Measurements from ENCODE around the gene TAOK1.

Gene TAOK1

DNA sequence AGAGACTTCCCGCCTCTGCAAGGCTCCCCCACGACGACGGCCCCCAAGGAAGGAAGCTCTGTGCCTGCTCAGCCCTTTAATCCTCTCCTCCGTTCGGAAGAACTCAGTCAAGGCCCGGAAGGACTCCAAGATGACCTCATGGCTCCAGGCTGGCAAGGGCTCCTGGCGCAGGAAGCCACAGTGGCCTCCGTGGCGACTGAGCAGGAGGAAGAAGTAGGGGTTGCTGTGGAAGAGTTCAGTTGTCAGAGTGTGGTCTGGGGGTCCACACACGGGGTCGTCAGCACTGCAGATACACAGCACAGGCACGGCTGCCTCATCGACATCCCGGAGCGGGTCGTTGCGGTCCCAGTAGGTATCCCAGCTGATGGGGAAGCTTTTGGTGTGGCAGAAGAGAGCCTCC lies 172.5 kb downstream of the TAOK1 start:
- Mint-ChIP-seq H3K4me1 (ENCODE audit: low read depth) (peaks cover 12% of the 10 kb centered on the region), H3K36me3 (peaks cover 3% of the 10 kb centered on the region), H3K9me3 (ENCODE audit: low read depth) (no peaks in the 10 kb centered on the region), H3K27me3 (no peaks in the 10 kb centered on the region), H3K4me3 (no peak overlapping the region), H3K27ac (no peak overlapping the region)

DNA sequence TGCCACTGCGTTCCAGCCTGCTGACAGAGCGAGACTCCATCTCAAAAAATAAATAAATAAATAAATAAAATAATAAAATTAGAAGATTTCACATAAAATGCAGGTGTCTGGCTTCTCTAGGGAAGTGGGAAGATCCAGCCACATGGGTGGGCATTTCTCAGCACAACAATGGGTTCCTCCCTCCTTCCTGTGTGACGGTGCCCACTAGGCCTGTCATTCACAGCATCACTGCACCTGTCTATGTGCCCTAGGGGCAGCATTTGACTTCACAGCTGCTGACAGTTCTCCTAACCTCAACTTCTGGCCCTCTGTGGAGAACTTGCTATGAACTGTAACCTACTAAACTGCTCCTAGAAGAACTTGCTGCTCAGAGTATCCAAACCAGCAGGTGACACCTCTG lies 173.7 kb downstream of the TAOK1 start:
- H3K9me3 Mint-ChIP-seq (ENCODE audit: low read depth) = no peaks in the 10 kb centered on the region
- H3K4me3 Mint-ChIP-seq = peak overlapping the region; percentile 32
- H3K4me1 Mint-ChIP-seq (ENCODE audit: low read depth) = peaks cover 14% of the 10 kb centered on the region
- H3K36me3 Mint-ChIP-seq = peaks cover 3% of the 10 kb centered on the region
- no peak overlapping the region for H3K27ac Mint-ChIP-seq
- no peaks in the 10 kb centered on the region for H3K27me3 Mint-ChIP-seq

- Mint-ChIP-seq H3K4me1 (ENCODE audit: low read depth) (peaks cover 23% of the 10 kb centered on the region), H3K36me3 (peaks cover 3% of the 10 kb centered on the region), H3K9me3 (ENCODE audit: low read depth) (no peaks in the 10 kb centered on the region), H3K27me3 (no peaks in the 10 kb centered on the region), H3K4me3 (peak overlapping the region; percentile 86), H3K27ac (peak overlapping the region; percentile 58)
Measured at GRCh38 chr17:29565643-29566472, 175.7 kb downstream of the TAOK1 start.

- peak within 1 kb of the TSS; percentile 94 for H3K4me3 Mint-ChIP-seq
- H3K27ac Mint-ChIP-seq = peak within 1 kb of the TSS; percentile 95
- peaks cover 3% of the 10 kb centered on the region for H3K36me3 Mint-ChIP-seq
- H3K4me1 Mint-ChIP-seq (ENCODE audit: low read depth) = peaks cover 24% of the 10 kb centered on the region
- H3K9me3 Mint-ChIP-seq (ENCODE audit: low read depth) = no peaks in the 10 kb centered on the region
- no peaks in the 10 kb centered on the region for H3K27me3 Mint-ChIP-seq
Measured at GRCh38 chr17:29566473-29567303, 176.5 kb downstream of the TAOK1 start, which contains the start of gene ABHD15. TSS of gene ABHD15 (minus strand) at chr17:29567037. CDS start at chr17:29566966, 71 bp downstream.

DNA sequence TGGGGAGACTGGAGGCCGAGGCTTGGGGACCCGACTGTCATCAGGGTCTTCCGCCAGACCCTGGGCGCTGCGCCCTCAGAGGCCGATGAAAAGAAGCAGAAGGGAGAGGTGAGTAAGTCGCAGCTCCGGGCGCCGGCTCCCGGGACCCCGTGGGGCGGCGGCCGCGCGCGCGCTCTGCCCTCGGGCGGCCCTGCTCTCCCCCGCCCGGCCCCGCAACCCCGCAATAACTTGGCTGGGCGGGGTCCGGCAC lies 177.1 kb downstream of the TAOK1 start:
- Mint-ChIP-seq H3K27ac (no peak overlapping the region), H3K9me3 (ENCODE audit: low read depth) (no peaks in the 10 kb centered on the region), H3K4me3 (peak overlapping the region; percentile 87), H3K27me3 (no peaks in the 10 kb centered on the region), H3K36me3 (peaks cover 3% of the 10 kb centered on the region), H3K4me1 (ENCODE audit: low read depth) (peaks cover 24% of the 10 kb centered on the region)

GRCh38 chr17:29567554-29568330 lies 177.6 kb downstream of the TAOK1 start:
- Mint-ChIP-seq H3K4me3 (peak overlapping the region; percentile 94), H3K4me1 (ENCODE audit: low read depth) (peaks cover 24% of the 10 kb centered on the region), H3K9me3 (ENCODE audit: low read depth) (no peaks in the 10 kb centered on the region), H3K27ac (peak overlapping the region; percentile 95), H3K36me3 (peaks cover 3% of the 10 kb centered on the region), H3K27me3 (no peaks in the 10 kb centered on the region)

DNA sequence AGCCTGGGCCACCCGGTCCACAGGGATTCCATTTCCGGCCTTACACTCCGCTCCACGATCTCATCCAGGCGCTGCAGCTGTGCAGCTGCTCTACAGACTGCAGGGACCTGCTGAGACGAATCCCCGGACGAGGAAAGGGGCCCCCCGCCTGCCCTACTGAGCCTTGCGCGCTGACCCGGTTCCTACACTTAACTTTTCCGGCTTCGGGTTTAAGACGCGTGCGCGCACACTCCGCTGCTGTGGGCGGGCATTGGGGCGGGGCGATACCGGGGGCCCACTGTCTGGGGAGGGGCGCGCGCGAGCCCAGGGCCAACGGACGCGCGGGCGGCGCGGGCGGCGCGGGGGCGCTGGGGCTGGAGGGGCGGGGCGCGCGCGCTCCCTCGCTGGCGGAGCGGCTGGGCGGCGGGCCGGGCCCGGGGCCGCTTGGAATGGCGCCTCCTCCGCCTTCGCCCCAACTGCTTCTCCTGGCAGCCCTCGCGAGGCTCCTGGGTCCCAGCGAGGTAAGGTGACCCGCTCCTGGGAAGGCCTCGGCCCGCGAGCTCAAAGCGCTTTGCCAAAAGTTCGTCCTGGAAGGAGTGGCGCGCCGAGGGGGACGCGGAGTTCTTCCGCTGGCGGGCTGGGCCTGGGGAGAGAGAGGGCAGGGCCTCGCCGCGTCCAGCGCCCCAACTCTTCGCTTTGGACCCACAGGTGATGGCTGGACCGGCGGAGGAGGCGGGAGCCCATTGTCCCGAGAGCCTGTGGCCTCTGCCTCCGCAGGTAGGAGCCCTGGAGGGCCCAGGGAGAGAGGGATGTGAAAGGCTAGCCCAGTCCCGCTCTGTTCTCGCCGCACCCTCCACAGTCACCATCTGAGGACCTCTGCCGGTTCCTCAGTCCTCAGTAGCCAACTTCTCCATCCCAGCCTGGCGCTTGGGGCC lies 178.4 kb downstream of the TAOK1 start, which contains the start of gene TP53I13:
TSS of gene TP53I13 (plus strand) at position 371 of the 914 bp plus-strand sequence. CDS start at position 429, 58 bp downstream.
- Mint-ChIP-seq H3K9me3 (ENCODE audit: low read depth) (no peaks in the 10 kb centered on the region), H3K4me1 (ENCODE audit: low read depth) (peaks cover 29% of the 10 kb centered on the region), H3K36me3 (peaks cover 3% of the 10 kb centered on the region), H3K4me3 (peak within 1 kb of the TSS; percentile 94), H3K27ac (peak within 1 kb of the TSS; percentile 95), H3K27me3 (no peaks in the 10 kb centered on the region)

- H3K4me3 Mint-ChIP-seq = peak overlapping the region; percentile 87
- H3K4me1 Mint-ChIP-seq (ENCODE audit: low read depth) = peaks cover 24% of the 10 kb centered on the region
- H3K36me3 Mint-ChIP-seq = no peaks in the 10 kb centered on the region
- H3K9me3 Mint-ChIP-seq (ENCODE audit: low read depth) = no peaks in the 10 kb centered on the region
- peak overlapping the region; percentile 77 for H3K27ac Mint-ChIP-seq
- H3K27me3 Mint-ChIP-seq = no peaks in the 10 kb centered on the region
Measured at GRCh38 chr17:29569245-29569950, 179.2 kb downstream of the TAOK1 start.

- Mint-ChIP-seq H3K4me1 (ENCODE audit: low read depth) (peaks cover 23% of the 10 kb centered on the region), H3K27ac (no peak overlapping the region), H3K36me3 (no peaks in the 10 kb centered on the region), H3K4me3 (peak overlapping the region; percentile 34), H3K9me3 (ENCODE audit: low read depth) (no peaks in the 10 kb centered on the region), H3K27me3 (no peaks in the 10 kb centered on the region)
Measured at GRCh38 chr17:29570521-29570920, 180.4 kb downstream of the TAOK1 start.

GRCh38 chr17:29571486-29571882 lies 181.3 kb downstream of the TAOK1 start:
- Mint-ChIP-seq H3K27ac (no peak overlapping the region), H3K4me3 (no peak overlapping the region), H3K27me3 (no peaks in the 10 kb centered on the region), H3K36me3 (no peaks in the 10 kb centered on the region), H3K9me3 (ENCODE audit: low read depth) (no peaks in the 10 kb centered on the region), H3K4me1 (ENCODE audit: low read depth) (peaks cover 17% of the 10 kb centered on the region)

DNA sequence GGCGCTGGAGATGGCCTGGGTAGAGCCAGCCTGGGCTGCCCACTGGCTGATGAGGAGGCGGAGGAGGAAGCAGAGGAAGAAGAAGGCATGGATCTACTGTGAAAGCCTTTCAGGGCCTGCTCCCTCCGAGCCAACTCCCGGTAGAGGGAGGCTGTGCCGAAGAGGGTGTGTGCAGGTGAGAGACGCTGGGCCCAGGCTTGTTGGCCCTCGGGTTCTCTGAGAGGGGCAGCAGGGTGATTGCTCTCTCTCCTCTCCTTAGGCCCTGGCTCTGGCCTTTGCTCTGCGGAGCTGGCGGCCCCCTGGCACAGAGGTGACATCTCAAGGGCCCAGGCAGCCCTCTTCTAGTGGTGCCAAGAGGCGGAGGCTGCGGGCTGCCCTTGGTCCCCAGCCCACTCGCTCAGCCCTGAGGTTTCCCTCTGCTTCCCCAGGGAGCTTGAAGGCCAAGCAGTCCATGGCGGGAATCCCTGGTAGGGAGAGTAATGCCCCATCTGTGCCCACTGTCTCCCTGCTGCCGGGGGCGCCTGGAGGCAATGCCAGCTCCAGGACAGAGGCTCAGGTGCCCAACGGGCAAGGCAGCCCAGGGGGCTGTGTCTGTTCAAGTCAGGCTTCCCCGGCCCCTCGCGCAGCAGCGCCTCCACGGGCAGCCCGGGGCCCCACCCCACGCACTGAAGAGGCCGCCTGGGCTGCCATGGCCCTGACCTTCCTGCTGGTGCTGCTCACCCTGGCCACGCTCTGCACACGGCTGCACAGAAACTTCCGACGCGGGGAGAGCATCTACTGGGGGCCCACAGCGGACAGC lies 181.9 kb downstream of the TAOK1 start:
- H3K27ac Mint-ChIP-seq = no peak overlapping the region
- no peak overlapping the region for H3K4me3 Mint-ChIP-seq
- H3K27me3 Mint-ChIP-seq = no peaks in the 10 kb centered on the region
- H3K4me1 Mint-ChIP-seq (ENCODE audit: low read depth) = peaks cover 17% of the 10 kb centered on the region
- H3K9me3 Mint-ChIP-seq (ENCODE audit: low read depth) = no peaks in the 10 kb centered on the region
- H3K36me3 Mint-ChIP-seq = no peaks in the 10 kb centered on the region

DNA sequence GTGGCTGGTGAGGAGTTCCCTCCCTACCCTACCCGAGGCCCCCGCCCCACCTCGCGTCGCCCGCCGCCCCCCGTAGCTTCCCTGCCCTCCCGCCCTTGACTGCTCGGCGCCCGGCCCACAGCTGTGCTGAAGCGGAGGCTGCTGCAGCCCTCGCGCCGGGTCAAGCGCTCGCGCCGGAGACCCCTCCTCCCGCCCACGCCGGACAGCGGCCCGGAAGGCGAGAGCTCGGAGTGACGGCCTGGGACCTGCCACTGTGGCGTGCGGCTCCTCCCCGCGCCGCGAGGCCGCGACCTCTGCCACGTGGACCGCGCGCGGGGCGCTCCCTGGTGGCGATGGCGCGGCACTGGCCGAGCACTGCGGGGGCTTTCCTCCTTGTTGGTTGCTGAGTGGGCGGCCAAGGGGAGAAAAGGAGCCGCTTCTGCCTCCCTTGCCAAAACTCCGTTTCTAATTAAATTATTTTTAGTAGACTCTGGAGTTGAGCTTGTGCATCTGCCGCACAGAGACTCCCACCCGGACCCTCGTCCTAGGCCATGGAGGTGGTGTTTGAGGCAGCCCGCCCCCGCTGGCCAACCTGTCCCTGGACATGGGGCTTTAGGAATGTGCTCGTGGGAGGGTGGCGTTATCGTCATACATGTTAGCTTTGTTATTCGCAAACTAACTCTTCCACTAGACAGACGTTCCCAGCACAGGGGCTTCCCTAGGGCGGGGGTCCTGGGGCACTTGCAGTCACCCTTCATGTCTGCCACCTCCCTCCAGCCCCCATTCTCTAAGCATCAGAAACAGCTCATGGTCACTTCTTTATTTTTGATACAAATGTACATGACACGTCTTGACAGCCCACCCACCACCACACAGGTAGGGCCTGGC lies 182.8 kb downstream of the TAOK1 start:
- Mint-ChIP-seq H3K27ac (no peak overlapping the region), H3K36me3 (no peaks in the 10 kb centered on the region), H3K9me3 (ENCODE audit: low read depth) (no peaks in the 10 kb centered on the region), H3K4me1 (ENCODE audit: low read depth) (peaks cover 17% of the 10 kb centered on the region), H3K27me3 (no peaks in the 10 kb centered on the region), H3K4me3 (no peak overlapping the region)

Data from activated naive CD8-positive, alpha-beta T cell (primary cell).